ENCODE results near the gene IQSEC1. TPM values are rescaled to one million over a fixed set of nuclear protein-coding genes. Genes with fewer than 3 reads are reported as not detected.

IQSEC1 gene
- total and polyA plus RNA-seq, 2 experiments from 2014 or later: 8.0 to 51.9 TPM

- no peaks in the 10 kb centered on the region for H3K9me3 Mint-ChIP-seq
- Histone ChIP-seq H3K27ac (ENCODE audit: low read depth) (no peak overlapping the region), H3K27me3 (ENCODE audit: insufficient read depth) (peaks cover 17% of the 10 kb centered on the region), H3K79me2 (replicated peaks; ENCODE audit: insufficient read depth) (no peaks in the 10 kb centered on the region), H4K20me1 (replicated peaks; ENCODE audit: insufficient read depth) (no peaks in the 10 kb centered on the region; the same call in 1 of the 2 replicates), H3F3A (replicated peaks; ENCODE audit: low read depth) (no peaks in the 10 kb centered on the region), H3K4me3 (no peak overlapping the region), H3K4me1 (ENCODE audit: insufficient read depth) (peaks cover 17% of the 10 kb centered on the region), H3K4me2 (no peak overlapping the region), H2AFZ (no peak overlapping the region), H3K9me2 (ENCODE audit: insufficient read depth) (no peaks in the 10 kb centered on the region), H3K36me3 (ENCODE audit: insufficient read depth) (no peaks in the 10 kb centered on the region)
- no peak for TF ChIP-seq ZNF462 (CRISPR knock-in tag; IDR thresholded peaks at IDR 0.05)
- TF ChIP-seq JUNB (IDR thresholded peaks at IDR 0.05; ENCODE audit: unreplicated experiment): no peak
- TF ChIP-seq CREB1 (CRISPR knock-in tag; IDR thresholded peaks at IDR 0.05; ENCODE audit: low read depth): no peak
- no peak for TF ChIP-seq POLR2AphosphoS5 (IDR thresholded peaks at IDR 0.05; ENCODE audit: low read depth)
- no peak for TF ChIP-seq EZH2phosphoT487 (IDR thresholded peaks at IDR 0.05; ENCODE audit: unreplicated experiment)
- no peak for TF ChIP-seq REST (IDR thresholded peaks at IDR 0.05; ENCODE audit: unreplicated experiment)
- no peak for TF ChIP-seq EZH2 (IDR thresholded peaks at IDR 0.05; ENCODE audit: low read depth, unreplicated experiment)
- TF ChIP-seq STAT1 (IDR thresholded peaks at IDR 0.05; ENCODE audit: unreplicated experiment): no peak
- TF ChIP-seq, protein P1, sequence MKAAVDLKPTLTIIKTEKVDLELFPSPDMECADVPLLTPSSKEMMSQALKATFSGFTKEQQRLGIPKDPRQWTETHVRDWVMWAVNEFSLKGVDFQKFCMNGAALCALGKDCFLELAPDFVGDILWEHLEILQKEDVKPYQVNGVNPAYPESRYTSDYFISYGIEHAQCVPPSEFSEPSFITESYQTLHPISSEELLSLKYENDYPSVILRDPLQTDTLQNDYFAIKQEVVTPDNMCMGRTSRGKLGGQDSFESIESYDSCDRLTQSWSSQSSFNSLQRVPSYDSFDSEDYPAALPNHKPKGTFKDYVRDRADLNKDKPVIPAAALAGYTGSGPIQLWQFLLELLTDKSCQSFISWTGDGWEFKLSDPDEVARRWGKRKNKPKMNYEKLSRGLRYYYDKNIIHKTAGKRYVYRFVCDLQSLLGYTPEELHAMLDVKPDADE (IDR thresholded peaks at IDR 0.05): no peak
- TF ChIP-seq CTCF (conservative IDR thresholded peaks at IDR 0.05; ENCODE audit: low read depth in 2 of 2): no peak
- H3K27me3 Mint-ChIP-seq (ENCODE audit: insufficient read depth, low read depth, poor library complexity): peaks cover 14% of the 10 kb centered on the region
- ATAC-seq (no peak), DNase-seq (ENCODE audit: low spot score) (no peak)
- H3K36me3 Mint-ChIP-seq (ENCODE audit: low read depth): no peaks in the 10 kb centered on the region
- no peak overlapping the region for H3K27ac Mint-ChIP-seq
- H3K4me3 Mint-ChIP-seq: no peak overlapping the region
- H3K4me1 Mint-ChIP-seq: peaks cover 15% of the 10 kb centered on the region
Measured at GRCh38 chr3:12997387-12997786, 75.8 kb downstream of the IQSEC1 start.
